Islet of Langerhans (tissue), 1 donor: ENCODE measurements around the gene DAGLB.
"Not testable (repeated sequence)": the region's sequence is repeated elsewhere in the genome, so short reads cannot be mapped to it uniquely, and the experiment has no call there.

Experiments used
- FAIRE-seq: peaks from one replicate; lab custom pipeline; 2011; peaks lifted over from hg19 to GRCh38; lab: Jason Lieb, UNC

The DAGLB gene

DNA sequence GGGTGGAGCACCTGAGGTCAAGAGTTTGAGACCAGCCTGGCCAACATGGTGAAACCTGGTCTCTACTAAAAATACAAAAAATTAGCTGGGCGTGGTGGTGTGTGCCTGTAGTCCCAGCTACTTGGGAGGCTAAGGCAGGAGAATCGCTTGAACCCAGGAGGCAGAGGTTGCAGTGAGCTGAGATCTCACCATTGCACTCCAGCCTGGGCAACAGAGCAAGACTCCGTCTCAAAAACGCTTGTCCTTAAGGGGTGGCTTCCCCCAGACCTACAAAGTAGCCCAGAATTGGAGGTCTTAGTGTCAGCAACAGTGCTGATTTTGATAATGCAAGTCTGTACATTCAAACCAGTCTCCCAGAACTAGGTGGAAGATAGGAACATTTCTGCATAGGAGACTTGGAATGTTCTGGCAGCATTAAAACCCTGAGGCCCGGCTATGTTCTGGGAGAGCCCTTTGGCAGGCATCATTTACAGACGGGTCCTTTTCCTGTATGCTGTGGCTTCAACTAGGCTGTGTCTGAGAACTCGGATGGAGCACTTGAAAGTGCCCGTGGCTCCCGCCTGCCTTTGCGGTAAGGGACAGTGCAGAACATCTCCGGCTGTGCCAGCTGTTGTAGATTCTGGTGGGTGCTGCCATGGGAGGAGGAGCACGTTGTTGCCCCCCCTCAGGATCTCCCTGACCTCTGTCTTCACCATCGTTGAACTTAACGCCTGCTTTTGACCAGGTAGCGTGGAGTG lies 49.8 kb downstream of the DAGLB start:
- FAIRE-seq: not testable (repeated sequence)

DNA sequence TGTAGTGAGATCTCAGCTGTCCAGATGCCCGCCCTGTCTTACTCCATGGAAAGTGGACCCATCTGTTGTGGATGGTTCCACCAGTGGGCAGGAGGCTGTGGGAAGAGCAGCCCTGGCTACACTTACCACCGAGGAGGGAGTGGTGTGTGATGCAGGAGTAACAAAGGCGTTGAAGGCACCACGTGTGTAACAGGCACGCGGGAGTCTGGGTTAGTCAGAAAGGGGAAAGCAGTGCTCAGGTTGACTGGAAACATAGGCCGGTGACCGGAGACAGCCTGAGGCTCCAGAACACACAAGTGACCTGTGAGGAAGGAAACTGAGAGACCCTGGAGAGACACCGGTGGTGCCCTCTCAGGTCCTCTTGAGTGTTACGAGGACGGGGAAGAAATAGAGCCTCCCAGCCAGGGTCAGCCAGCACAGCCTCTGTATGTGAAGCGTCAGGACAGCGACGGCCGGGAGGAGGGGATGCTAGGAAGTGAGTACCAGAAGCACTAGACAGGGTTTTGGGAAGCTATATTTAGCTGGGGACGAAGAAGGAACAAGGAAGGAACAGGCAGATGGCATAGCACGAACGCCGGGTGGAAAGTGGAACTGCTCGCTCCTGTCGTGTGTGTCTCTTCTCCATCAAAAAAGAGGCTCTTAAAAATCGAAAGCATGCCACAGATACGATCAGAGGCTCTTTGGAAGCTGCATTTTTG lies 51.7 kb downstream of the DAGLB start:
- no peak for FAIRE-seq

DNA sequence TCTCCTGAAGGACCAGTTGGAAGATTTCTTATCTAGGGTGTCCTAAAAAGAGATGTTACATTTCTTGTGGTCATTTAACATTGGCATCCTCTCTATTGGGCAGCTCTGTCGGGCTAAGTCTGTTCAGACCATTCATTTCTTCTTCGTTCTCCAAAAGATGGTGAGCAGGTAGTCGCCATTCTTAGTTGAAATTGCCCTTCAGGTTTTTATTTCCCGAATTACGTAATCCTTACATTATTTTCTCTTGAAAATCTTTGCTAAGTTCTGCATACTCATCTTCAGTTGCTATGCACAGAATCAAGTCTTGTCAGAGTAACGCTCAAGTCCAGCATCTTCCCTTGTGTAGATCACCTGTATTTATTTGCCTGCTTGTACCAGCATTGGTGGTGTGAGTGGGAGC lies 53.6 kb downstream of the DAGLB start:
- no peak for FAIRE-seq

DNA sequence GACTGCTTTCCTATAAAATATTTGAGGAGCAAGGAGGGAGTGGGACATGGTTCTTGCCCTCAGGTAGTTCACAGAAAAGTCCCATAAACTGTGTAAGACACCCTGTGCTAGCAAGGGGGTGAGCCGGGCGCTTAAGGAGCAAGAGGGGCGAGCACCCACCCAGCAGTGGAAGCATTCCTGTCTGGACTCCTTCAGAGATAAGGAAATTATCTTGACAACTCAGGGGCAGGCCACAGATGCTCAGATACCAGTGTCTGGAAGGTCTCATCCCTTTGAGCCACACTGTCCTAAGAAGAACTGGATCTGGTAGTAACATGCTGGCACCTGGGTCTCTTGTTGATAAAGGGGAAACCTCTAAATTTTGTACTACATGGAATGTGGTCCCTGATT lies 54.1 kb downstream of the DAGLB start:
- no peak for FAIRE-seq

DNA sequence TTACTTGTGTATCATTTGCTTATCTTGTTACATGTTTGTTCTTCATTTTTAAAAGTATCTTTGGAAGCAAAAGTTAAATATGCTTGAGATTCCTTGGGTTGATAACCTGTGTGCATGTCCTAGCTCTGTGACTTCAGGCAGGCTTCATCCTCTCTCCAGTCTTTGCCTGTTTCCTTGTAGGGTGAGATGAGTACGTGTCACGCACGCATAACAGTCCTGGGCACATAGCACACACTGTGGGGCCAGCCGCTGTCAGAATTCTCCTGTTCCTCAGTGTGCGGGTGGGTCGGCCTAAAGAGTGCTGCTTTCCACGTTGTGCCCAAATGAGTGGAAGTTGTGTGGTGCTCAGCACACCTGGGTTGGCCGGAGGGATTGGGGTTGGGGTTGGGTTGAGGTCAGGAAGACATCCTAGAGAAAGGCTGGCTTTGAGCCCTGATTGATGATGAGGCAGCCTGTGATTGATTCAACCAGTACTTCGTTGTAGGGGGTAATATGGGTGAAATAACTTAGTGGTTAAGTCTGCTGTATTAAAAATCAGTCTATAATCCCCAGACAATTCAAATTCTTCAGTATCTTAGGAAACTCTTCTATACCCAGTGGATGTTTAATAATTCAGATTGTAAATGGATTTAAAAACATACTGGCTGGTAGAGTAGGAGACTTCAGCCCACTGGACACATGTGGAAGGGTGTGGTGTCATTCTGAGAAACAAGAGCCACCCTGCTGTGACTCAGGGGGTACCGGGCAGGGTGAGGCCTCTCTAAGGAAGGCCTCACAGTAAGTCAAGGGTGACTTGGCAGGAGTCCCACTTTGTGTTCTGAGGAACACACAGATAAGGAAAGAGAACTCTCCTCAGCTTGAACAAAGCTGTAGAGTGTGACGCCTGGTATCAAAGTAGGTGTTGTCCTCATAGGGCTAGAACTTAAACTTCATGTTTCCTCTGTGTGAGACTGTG lies 54.8 kb downstream of the DAGLB start:
- no peak for FAIRE-seq

DNA sequence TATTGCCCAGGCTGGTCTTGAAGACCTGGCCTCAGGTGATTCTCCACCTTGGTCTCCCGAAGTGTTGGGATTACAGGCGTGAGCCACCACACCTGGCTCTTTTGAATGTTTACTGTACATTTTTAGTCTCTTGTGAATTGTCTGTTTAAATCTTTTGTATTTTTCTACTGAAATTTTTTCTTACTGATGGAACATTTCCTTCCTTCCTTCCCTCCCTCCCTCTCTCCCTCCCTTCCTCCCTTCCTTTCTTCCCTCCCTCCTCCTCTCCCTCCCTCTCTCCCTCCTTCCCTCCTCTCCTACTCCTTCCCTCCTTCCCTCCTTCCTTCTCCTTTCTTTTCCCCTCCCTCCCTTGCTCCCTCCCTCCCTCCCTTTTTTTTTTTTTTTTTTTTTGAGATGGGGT lies 58.0 kb downstream of the DAGLB start:
- no peak for FAIRE-seq

DNA sequence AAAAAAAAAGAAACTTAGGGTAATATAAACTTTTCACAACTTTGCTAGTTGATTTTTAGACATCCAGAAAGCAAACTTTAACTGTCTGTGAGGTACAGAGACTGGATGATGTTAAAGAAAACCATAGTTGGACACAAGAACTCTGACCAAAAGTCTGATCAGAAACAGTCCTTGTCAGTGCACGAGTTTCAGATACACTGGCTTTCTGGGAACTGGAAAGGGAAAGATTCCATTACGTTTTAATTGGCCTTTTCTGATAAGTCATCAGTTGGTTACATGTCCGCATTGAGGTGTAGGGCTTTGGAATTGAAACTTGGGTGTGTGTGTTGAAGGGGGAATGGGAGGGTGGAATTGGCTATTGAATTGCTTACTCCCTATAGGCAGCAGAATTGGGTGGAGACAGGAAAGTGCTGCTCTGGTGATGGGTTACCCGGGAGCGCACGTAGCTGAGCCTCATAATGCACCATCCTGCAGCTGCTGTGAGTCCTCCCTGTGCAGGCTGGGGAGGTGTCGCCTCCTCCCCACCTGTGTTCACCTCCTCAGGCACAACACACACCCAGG lies 59.9 kb downstream of the DAGLB start:
- no peak for FAIRE-seq

DNA sequence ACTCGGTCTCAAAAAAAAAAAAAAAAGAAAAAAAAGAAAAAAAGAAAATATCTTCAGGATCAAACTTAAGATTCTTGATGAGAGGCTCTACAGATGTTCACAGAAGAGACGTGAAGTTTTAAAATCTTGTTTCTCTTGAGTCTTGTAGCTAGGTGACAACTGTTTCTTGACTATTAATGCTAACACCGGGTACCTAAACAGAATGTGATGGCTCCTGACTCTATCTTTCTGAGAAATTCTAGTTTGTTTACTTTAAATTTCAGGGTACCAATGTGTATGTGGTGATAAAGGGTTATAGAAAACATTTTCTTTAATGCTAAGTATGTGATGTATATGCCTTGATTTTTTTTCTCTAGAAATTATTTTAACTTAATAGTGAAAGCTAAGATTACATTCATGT lies 61.0 kb downstream of the DAGLB start:
- no peak for FAIRE-seq

DNA sequence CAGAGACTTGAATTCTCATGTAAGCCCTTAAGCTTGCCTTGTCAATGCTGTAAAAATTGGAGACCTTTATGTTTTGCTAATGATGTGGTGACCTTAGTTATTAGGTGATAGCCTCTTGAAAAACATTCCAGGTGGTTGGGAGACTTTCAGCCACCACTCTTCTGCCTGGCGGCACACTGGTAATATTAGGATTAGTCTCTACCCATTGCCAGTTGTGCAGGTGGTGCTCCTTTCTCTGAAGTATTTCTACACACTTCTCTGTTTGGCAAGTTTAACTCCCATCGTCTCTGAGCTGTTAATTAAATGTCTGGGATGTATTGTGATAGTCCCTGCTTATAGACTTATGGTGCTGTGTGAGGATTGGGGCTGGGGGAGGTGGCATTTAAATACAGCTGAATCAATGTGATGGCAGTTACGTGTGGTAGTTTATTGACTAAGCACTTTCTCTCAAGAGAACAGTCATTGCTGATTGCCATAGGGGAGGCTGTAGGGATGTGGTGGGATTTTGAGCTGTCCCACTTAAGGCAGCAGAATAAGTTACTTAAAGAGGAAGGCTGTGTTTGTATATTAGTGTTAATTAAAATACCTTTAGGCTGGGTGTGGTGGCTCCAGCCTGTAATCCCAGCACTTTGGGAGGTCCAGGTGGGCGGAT lies 61.7 kb downstream of the DAGLB start:
- no peak for FAIRE-seq

DNA sequence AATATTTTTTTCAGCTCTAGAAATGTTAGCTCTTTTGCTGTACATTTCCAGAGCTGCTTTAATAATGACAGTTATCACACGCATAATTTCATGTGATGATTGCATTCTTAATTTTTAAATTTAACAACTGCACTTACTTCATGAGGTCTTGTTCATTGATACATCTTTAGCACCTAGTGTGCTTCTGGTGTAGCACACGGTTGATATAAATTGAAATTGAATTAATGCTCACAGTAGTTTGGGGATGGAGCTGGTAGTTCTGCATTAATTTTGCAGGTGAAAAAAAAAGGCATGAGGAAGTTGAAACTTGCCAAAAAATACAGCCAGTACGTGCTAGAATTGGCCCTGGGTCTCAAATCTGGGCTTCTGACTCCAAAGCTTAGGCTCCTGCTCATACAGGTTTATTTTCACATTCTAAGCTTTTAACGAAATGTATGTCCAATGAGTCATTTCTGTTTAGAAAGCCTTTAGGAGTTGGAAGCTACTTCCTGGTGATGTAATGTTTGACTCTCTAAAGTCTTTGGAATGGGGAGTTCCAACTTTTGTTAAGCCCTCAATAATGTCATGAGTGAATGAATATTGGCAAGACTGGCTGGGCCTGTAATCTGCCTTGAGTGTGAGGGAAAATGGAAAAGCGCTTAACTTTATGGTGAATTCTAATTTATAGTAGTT lies 62.5 kb downstream of the DAGLB start:
- FAIRE-seq: peak; percentile 41

DNA sequence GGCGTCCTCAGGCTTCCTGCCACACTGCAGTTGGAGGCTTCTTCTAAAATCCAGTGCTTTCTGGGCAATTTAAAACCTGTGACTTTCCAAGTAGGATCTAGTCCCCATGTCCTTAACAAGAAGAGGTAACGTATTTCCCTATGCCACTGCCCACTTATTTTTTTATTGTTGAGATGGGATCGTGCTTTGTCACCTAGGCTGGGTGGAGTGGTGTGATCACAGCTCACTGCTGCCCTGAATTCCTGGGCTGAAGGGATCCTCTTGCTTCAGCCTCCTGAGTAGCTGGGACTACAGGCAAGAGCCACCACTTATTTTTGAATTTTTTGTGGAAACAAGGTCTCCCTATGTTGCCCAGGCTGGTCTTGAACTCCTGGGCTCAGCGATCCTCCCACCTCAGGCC lies 63.4 kb downstream of the DAGLB start:
- FAIRE-seq: no peak

DNA sequence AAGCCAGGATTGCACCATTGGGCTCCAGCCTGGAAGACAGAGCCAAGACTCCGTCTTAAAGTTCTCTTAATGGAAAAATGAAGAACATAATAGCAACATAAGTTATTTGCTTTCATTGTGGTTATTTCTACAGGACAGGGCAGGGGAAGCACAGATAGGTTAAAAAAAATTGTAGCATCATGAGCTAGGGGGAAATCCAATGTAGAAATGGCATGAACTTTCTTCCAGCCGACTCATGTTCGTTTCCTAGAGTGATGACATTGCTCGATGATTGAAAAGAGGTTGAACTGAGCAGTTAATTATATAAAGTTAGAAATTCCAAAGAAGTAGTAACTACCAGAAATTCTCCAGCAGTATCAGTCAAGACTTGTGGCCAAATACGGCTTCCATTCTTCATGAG lies 64.9 kb downstream of the DAGLB start:
- FAIRE-seq: no peak

DNA sequence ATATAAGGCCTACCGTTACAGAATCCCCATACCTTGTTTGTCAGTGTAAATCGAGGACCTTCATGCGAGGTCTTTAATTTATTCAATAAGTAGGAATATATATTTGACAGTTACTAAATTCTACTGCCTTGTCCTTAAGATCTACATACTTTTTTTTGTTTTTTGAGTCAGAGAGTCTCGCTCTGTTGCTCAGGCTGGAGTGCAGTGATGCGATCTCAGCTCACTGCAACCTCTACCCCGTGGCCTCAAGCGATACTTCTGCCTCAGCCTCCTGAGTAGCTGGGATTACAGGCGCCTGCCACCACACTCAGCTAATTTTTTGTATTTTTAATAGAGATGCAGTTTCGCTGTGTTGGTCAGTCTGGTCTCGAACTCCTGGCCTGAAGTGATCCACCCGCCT lies 65.9 kb downstream of the DAGLB start:
- not testable (repeated sequence) for FAIRE-seq

DNA sequence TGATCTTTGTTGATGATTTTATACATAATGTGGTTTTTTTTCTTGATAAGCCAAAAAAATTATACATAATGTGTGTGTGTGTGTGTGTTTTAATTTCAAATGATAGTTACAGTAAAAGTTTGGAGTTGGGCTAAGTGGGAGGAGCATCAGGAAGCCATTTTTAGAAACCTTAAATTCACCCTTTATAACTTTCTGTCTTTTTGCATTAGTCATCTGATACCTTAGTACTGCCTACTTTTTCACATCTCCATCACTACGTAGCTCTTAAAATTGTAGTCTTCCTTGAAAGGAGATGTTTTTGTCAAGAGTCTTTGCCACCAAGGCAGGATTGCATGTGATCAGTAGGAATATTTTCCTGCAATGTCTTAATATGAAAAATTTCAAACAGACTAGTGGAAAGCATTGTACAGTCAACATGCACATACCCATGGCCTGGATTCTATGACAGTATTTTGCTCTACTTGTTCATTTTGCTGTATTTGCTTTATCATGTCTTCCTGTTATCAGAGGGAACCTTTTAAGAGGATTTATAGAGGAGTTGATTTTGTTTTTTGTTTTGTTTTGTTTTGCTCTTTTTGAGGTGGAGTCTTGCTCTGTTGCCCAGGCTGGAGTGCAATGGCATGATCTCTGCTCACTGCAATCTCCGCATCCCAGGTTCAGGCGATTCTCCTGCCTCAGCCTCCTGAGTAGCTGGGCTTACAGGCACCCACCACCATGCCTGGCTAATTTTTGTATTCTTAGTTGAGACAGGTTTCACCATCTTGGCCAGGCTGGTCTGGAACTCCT lies 67.3 kb downstream of the DAGLB start:
- no peak for FAIRE-seq

DNA sequence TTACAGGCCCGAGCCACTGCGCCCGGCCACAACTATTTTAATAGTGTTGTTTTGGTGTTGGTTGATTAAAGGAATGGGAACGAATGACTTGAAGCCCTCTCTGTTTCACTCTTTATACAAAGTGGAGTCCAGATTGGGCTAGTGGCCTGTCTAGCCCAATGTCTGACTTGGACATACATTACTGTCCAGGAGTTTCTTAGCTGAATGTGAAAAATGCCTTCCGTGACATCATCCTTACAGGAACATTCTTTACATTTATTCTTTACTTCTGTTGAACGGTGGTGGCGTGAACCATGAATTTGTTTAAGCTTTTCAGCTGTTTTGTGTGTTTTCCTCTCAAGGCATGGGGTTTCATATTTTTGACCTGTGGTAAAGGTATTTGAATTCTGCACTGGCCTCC lies 67.9 kb downstream of the DAGLB start:
- FAIRE-seq: no peak

DNA sequence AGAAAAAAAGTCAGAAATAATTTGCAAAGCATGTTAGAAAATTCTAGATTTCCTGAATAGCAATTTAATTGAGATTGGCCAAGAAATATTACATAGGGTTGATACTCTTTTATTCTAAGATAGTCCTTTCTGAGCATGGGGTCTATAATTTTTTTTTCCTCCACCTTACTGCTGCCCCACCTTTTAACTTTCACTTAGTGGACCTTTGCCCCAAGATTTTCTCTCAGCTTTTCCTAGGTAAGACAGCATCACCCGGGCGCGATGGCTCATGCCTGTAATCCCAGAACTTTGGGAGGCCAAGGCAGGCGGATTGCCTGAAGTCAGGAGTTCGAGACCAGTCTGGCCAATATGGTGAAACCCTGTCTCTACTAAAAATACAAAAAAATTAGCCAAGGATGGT lies 69.2 kb downstream of the DAGLB start:
- FAIRE-seq: not testable (repeated sequence)

DNA sequence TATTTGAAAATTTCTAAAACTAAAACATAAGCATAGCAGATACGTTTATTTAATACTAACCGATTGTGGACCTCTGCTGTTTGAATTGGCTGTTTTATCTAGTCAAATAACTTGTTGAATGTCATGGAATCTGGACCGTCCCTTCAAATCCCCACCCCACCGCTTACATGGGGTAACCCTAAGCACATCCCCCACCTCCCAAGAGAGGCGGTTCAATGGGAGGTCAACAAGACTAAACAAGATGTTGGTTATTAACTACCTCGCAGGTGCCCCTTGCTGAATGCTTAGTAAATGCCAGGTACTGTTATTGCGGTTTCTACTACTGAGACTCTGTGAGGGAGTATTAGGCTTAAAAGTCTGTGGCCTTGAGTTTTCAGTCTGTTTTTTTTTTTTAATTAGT lies 70.9 kb downstream of the DAGLB start:
- FAIRE-seq: no peak

DNA sequence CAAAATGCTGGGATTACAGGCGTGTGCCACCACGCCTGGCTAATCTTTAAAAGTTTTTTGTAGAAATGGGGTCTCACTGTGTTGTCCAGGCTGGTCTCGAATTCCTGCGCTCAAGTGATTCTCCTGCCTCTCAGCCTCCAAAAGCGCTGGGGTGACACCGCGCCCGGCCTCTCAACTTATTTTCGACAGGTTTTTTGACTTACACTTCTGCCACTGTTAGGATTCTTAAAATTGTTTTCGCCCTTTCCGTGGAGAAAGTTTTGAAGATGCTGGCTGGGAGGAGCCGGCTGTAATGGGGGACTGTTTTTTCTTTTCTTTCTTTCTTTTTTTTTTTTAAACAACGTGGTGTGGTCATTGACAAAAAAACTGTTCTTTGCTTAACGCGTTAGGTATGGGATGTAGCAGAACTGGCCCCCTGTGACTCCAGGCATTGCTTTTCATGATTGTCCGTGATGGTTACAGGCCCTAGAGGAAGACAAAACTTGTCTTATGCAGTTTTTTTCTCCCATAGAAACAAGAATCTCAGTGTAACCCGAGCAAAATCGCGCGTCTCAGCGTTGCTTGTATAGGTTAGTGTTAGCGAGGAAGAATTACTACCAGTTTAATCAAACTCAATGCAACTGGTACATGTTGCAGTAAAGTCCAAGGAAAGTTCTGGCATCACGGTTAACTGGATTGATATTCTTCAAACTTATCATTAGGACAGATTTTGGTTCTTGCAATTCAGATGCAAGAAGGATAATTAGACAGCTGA lies 72.2 kb downstream of the DAGLB start:
- FAIRE-seq: no peak

DNA sequence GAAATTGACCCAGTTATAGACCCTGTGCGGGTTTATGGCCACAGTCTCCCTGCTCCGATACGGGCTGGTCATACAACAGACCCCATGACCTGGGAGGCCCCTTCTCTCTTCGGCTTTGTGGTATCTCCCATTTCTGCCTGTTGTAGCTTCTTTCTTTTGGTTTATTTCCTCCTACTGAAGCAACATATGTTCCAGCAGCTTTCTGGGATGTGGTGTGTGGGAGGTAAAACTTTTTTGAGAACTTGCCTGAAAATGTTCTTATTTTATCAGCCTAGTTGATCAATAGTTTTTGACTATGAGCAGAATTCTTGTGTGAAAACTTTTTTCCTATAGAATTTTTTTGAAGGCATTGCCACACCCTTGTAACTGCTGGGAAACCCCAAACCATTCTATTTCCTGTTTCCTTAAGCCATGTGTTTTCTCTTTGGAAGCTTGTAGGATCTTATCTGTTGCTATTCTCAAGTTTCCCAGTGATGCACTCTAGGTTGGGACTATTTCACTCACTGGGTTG lies 80.0 kb downstream of the DAGLB start:
- FAIRE-seq: no peak

DNA sequence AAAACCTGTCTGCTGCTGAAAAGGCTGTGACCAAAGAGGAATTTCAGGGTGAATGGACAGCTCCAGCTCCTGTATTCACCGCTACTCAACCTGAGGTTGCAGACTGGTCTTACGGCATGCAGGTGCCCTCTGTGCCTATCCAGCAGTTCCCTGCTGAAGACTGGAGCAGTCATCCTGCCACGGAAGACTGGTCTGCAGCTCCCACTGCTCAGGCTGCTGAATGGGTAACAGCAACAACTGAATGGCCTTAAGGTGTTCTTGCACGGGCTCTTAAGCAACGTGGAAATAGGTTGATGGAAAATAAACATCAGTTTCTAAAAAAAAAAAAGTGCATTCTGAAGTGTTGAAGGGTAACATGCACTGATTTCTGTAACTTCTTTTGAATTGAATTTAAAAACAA lies 82.3 kb downstream of the DAGLB start:
- no peak for FAIRE-seq
